GM20431 (cell line): ENCODE measurements around the gene ATG4C.

Experiments
- in situ Hi-C: fragments of 300-500 bp; cut with MseI, MboI; formaldehyde crosslinking; loops from one replicate; pipeline ENCODE4 v1.15.0; 2020; ENCODE audit warnings: low sequenced_read_pairs; ENCODE audit not compliant: unreplicated experiment

The ATG4C gene

GRCh38 chr1:62900566-62900965, 116.6 kb downstream of the ATG4C start:
- in situ Hi-C loops, result no loop called here

GRCh38 chr1:62901650-62902049, 117.7 kb downstream of the ATG4C start:
- in situ Hi-C loops, result no loop called here

GRCh38 chr1:62903522-62903921, 119.6 kb downstream of the ATG4C start:
- in situ Hi-C loops, result no loop called here

- in situ Hi-C loops, result no loop called here
These were observed 120.3 kb downstream of the ATG4C start for GRCh38 chr1:62903982-62904855.

- in situ Hi-C loops, result no loop called here
These were observed 120.9 kb downstream of the ATG4C start for GRCh38 chr1:62904856-62905225.

GRCh38 chr1:62905309-62905708, 121.4 kb downstream of the ATG4C start:
- in situ Hi-C loops, result no loop called here

GRCh38 chr1:62905872-62906271, 121.9 kb downstream of the ATG4C start:
- in situ Hi-C loops, result no loop called here

- in situ Hi-C loops, result no loop called here
These were observed 122.5 kb downstream of the ATG4C start for GRCh38 chr1:62906428-62906886.

- in situ Hi-C loops, result no loop called here
These were observed 124.3 kb downstream of the ATG4C start for GRCh38 chr1:62908168-62908695.

- in situ Hi-C loops, result no loop called here
These were observed 128.2 kb downstream of the ATG4C start for GRCh38 chr1:62912028-62912638.
